Osteocyte (in vitro differentiated cells): ENCODE results near the gene CARMIL1. TPM values are rescaled to one million over a fixed set of nuclear protein-coding genes. Genes with fewer than 3 reads are reported as not detected.

ENCODE experiments used
- DNase-seq: peaks from one replicate; pipeline ENCODE4 v3.0.0; 2021; ENCODE audit warnings: mixed read lengths; ENCODE audit not compliant: unreplicated experiment; ENCODE audit errors: extremely low spot score
- H3K27ac Mint-ChIP-seq: one replicate; pipeline ENCODE4 v1.8.0; 2021; ENCODE audit warnings: mild to moderate bottlenecking, mixed read lengths; ENCODE audit not compliant: unreplicated experiment
- H3K27me3 Mint-ChIP-seq: one replicate; pipeline ENCODE4 v1.8.0; 2021; ENCODE audit warnings: mixed read lengths; ENCODE audit not compliant: unreplicated experiment
- H3K36me3 Mint-ChIP-seq: one replicate; pipeline ENCODE4 v1.8.0; 2021; ENCODE audit warnings: mixed read lengths; ENCODE audit not compliant: unreplicated experiment
- H3K4me1 Mint-ChIP-seq: one replicate; pipeline ENCODE4 v1.8.0; 2021; ENCODE audit warnings: mixed read lengths; ENCODE audit not compliant: unreplicated experiment
- H3K4me3 Mint-ChIP-seq: one replicate; pipeline ENCODE4 v1.8.0; 2021; ENCODE audit warnings: mild to moderate bottlenecking, moderate library complexity, mixed read lengths; ENCODE audit not compliant: unreplicated experiment
- H3K9me3 Mint-ChIP-seq: one replicate; pipeline ENCODE4 v1.8.0; 2021; ENCODE audit warnings: mixed read lengths; ENCODE audit not compliant: unreplicated experiment
- total RNA-seq: library from RNA; stranded (reverse); gene quantifications from 2 replicates; pipeline ENCODE4 v1.2.1, GENCODE V29; 2021
- TF ChIP-seq, protein P1 (sequence below): fragments of 200-600 bp; sonication (generic); IDR thresholded peaks from 2 replicates; pipeline ENCODE4 v1.5.0; 2021; ENCODE audit warnings: antibody characterized with exemption, mild to moderate bottlenecking, moderate library complexity

The CARMIL1 gene
- total RNA-seq, 1 donor from 2014 or later, result 14.9 TPM

DNA sequence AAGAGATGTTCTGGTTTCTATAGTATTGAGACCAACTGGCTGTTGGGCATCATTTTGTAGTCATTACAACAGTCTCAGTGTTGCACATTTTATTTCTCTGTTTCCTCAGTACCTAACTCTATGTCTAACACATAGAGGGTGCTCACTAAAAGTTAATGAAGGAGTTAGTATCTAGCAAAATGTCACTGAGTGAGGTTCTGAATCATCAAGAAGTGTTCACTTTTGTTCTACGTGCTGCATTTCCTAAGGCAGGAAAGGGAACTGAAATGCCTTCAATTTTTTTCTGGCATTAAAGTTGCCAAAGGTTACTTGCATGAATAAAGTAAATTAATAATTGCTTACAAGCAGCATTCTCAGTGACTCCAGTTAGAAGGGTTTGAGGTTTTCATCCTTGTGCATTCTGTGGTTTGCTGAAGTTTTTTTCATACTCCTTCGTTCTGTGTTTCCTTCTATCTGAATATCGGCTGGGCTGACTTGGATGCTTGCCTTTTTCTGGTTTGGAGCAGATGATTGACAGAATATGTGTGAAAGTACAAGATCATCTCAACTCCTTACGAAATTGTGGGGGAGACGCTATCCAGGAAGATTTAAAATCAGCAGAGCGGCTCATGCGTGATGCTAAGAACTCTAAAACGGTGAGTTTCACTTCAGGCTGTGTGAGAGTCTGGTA lies 258.3 kb downstream of the CARMIL1 start:
- Mint-ChIP-seq H3K9me3 (no peaks in the 10 kb centered on the region), H3K4me3 (no peak overlapping the region), H3K27me3 (no peaks in the 10 kb centered on the region), H3K36me3 (peaks cover 36% of the 10 kb centered on the region), H3K4me1 (peaks cover 3% of the 10 kb centered on the region), H3K27ac (no peak overlapping the region)
- TF ChIP-seq, protein P1, sequence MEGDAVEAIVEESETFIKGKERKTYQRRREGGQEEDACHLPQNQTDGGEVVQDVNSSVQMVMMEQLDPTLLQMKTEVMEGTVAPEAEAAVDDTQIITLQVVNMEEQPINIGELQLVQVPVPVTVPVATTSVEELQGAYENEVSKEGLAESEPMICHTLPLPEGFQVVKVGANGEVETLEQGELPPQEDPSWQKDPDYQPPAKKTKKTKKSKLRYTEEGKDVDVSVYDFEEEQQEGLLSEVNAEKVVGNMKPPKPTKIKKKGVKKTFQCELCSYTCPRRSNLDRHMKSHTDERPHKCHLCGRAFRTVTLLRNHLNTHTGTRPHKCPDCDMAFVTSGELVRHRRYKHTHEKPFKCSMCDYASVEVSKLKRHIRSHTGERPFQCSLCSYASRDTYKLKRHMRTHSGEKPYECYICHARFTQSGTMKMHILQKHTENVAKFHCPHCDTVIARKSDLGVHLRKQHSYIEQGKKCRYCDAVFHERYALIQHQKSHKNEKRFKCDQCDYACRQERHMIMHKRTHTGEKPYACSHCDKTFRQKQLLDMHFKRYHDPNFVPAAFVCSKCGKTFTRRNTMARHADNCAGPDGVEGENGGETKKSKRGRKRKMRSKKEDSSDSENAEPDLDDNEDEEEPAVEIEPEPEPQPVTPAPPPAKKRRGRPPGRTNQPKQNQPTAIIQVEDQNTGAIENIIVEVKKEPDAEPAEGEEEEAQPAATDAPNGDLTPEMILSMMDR, result no peak
- no peak for DNase-seq

GRCh38 chr6:25541228-25541627 lies 262.1 kb downstream of the CARMIL1 start:
- H3K4me3 Mint-ChIP-seq, result no peak overlapping the region
- no peak overlapping the region for H3K27ac Mint-ChIP-seq

DNA sequence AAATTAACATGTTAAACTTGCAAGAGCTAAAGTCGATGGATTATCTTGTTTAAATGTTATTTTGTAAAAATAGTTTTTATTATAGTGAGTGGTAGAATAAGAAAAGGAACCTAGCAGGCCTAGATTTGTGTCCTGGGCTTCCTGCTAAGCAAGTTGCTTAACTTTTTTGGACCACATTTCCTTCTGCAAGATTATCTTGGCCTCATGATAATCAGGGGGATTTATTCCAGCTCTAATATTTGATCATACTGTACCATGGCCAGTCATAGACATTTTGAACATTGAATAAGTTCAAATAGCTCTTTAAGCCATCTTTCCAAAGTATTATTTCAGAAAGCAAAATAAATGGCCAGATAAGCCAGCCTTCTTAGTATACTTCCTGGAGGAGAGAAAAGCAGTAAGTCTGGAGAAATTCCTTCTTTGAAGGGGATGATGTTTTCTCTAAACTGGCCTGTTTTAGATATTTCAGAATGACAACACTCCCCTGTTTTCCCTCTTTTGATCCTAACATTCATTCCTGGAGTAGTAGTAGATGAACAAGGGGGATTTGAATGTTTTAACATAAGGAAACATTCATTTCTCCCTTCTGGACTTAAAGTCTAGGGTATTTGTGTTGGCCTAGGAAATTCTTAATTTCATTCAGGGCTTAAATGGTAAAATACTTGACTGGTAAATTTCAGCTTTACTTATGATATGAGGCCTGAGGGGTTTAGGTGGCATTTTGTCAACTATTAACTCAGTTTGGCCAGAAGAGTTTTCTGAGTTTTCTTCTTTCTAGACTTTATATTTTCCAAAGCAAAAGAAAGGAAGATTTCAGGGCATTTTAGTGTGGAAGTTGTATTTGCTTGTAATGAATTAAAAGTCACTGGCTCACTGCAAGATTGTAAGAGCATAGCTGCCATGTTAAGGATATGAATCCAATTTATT lies 264.1 kb downstream of the CARMIL1 start:
- Mint-ChIP-seq H3K27me3 (no peaks in the 10 kb centered on the region), H3K4me3 (no peak overlapping the region), H3K36me3 (peaks cover 18% of the 10 kb centered on the region), H3K4me1 (peaks cover 22% of the 10 kb centered on the region), H3K27ac (no peak overlapping the region), H3K9me3 (no peaks in the 10 kb centered on the region)
- TF ChIP-seq, protein P1, result no peak
- DNase-seq, result no peak

More at GRCh38 chr6:25541228-25541627, 262.1 kb downstream of the CARMIL1 start:
- Mint-ChIP-seq H3K27me3 (no peaks in the 10 kb centered on the region), H3K4me1 (peaks cover 16% of the 10 kb centered on the region), H3K9me3 (no peaks in the 10 kb centered on the region), H3K36me3 (peaks cover 23% of the 10 kb centered on the region)
- DNase-seq, result no peak
- TF ChIP-seq, protein P1, result no peak

GRCh38 chr6:25544833-25545232 lies 265.7 kb downstream of the CARMIL1 start:
- no peaks in the 10 kb centered on the region for H3K27me3 Mint-ChIP-seq
- H3K36me3 Mint-ChIP-seq, result peaks cover 14% of the 10 kb centered on the region
- TF ChIP-seq, protein P1, result no peak
- H3K4me3 Mint-ChIP-seq, result no peak overlapping the region
- peaks cover 22% of the 10 kb centered on the region for H3K4me1 Mint-ChIP-seq
- DNase-seq, result no peak
- H3K27ac Mint-ChIP-seq, result no peak overlapping the region
- H3K9me3 Mint-ChIP-seq, result no peaks in the 10 kb centered on the region

GRCh38 chr6:25547797-25548196 lies 268.6 kb downstream of the CARMIL1 start:
- Mint-ChIP-seq H3K9me3 (no peaks in the 10 kb centered on the region), H3K27me3 (no peaks in the 10 kb centered on the region), H3K4me3 (no peak overlapping the region), H3K36me3 (no peaks in the 10 kb centered on the region), H3K27ac (no peak overlapping the region), H3K4me1 (peaks cover 16% of the 10 kb centered on the region)
- TF ChIP-seq, protein P1, result no peak
- no peak for DNase-seq
